ENCODE measurements around the gene HCAR1.
"Not testable (repeated sequence)": the region's sequence is repeated elsewhere in the genome, so short reads cannot be mapped to it uniquely, and the experiment has no call there.

Gene HCAR1, protein sequence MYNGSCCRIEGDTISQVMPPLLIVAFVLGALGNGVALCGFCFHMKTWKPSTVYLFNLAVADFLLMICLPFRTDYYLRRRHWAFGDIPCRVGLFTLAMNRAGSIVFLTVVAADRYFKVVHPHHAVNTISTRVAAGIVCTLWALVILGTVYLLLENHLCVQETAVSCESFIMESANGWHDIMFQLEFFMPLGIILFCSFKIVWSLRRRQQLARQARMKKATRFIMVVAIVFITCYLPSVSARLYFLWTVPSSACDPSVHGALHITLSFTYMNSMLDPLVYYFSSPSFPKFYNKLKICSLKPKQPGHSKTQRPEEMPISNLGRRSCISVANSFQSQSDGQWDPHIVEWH

DNA sequence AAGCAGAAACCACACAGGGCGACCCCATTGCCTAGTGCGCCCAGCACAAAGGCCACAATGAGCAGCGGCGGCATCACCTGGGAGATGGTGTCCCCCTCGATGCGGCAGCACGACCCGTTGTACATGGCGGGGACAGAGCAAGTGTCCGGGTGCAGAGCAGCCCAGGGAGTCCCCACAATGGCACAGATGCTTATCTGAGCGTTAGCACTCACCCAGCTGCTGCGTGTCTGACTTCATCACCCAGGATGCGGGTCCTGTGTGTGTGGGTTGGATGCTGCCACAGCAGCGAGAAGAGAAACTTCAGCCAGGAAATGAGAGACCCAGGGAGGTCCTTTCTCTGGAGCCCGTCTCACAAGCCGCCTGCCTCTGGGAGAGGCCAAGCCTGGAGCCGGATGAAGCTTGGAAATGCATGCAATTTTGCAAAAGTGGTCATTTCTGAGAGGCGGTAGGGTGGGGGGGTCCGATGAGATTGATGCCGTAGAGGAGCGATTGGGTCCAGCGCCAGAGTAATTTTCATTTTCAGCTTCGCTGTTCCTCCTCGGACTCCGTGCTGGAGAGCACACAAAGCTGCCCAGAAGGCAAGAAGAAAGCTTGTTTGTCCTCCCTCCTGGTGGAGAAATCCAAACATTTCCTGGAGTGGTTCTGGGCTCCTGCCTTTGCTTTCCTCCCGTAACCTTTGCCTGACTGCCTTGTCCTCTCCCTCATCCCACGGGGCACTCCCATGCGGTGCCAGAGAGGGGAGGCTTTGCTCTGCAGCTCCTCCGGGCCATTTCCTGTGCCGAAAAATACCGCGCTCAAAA lies at the start of gene HCAR1:
Gene HCAR1 (minus strand): TSS at position 630 of the 800 bp plus-strand sequence. CDS start 505 bp downstream, at position 125.
- DNase-seq: peak; percentile 70

DNA sequence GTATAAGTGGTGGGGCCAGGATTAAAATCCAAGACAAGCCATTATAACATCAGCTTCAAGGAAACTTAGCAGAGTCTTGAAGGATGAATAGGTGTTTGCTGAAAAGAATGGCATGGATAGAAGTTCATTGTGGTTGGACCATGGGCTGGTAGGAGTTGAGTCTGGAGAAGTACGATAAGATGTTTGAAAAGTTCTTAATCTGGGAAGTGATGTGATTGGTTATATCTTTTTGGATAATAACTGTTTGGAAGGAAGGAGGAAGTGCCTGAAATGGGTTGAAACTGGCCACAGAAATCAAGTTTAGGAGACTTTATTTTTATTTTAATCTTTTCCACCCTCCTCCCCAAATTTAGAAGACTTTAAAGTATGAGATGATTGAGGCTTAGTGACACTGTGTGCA lies 26.9 kb upstream of the HCAR1 start:
- no peak for DNase-seq

DNA sequence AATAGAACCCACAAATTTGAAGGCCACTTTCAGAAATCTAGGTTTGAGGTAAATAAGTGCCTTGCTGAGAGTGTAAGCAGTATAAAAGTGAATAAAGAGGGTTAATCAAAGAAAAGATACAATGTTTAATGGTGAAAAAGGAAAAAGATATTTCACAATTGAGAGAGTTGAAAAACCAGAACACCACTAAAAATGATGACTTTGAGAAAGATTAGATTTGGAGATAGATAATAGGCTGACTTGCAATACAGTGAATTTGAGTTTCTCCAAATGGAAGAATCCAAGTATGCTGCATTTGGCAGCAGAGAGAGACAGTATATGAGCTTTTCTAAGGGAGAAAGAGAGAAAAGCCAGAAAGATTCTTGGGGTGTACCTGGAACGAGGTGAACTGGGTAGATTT lies 24.1 kb upstream of the HCAR1 start:
- no peak for DNase-seq

DNA sequence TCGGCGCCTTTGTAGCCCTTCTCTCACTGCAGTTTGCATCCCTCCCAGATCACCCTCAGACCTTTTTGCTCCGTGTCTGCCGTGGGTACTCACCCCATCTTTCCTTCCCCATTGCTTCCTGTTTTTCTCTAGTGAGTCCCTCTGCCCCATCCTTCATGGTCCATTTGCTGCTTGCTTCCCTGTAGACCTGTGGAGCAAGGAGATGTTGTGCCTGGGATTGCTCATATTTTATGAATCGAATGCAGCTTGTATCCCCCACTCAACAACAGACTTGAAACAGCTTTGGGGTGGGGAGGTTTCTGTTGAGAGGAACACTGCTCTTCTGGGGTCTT lies 22.6 kb upstream of the HCAR1 start:
- DNase-seq: no peak

DNA sequence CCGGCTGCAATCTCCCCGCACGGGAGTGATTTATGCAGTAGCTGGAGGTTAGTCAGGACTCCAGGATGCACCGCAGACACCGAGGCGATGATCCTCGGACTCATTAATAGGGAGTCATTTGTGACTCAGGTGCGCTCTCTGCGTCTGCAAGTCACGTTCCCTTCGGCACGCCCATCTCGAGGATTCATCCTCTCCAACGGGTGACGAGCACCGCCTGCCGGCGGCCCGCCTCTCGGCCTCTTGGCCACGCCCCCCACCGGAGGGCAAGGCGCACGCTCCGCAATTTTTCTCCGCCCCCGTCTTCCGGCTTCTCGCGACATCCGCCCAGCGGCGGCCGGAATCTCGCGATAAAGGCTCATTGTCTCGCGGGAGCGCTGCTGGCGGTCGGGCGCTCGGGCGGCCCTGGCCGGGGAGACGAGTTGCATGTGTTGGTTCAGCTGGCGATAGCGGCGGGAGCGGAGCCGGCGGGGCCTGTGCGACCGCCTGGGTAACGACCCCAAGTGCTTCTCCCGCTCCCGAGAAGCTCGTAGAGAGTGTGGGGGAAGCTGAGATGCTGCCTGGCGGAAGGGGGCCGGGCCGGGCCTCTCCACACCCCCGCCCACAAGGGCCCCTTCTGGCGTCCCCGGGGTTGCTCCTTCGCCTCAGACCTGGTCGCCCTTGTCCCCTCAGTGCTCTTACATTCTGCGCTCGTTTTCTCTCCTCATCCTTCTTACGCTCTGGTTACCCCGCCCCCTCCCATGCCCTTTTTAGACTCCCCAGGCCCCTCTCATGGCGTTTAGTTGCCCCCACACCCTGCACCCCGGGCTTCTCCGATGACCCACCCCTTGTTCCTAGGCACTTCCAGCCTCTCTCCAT lies 22.0 kb upstream of the HCAR1 start, which contains the start of gene DENR:
Gene DENR (plus strand): TSS at position 361 of the 855 bp plus-strand sequence. CDS start 878 bp downstream, outside the sequence.
- peak; percentile 98 for DNase-seq

DNA sequence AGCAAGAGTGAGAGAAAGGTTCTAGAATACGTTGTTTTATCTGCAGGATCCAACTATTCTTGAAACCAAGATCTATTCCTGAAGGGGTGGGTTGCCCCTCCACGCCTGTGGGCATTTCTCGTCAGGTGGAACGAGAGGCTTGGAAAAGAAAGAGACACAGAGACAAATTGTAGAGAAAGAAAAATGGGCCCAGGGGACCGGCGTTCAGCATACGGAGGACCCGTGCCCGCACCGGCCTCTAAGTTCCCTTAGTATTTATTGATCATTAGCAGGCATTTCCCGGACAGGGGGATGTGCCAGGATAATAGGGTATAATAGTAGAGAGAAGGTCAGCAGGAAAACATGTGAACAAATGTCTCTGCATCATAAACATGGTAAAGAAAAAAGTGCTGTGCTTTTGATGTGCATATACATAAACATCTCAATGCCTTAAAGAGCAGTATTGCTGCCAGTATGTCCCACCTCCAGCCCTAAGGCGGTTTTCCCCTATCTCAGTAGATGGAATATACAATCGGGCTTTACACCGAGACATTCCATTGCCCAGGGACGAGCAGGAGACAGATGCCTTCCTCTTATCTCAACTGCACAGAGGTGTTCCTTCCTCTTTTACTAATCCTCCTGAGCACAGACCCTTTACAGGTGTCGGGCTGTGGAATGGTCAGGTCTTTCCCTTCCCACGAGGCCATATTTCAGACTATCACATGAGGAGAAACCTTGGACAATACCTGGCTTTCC lies 20.3 kb upstream of the HCAR1 start:
- not testable (repeated sequence) for DNase-seq

DNA sequence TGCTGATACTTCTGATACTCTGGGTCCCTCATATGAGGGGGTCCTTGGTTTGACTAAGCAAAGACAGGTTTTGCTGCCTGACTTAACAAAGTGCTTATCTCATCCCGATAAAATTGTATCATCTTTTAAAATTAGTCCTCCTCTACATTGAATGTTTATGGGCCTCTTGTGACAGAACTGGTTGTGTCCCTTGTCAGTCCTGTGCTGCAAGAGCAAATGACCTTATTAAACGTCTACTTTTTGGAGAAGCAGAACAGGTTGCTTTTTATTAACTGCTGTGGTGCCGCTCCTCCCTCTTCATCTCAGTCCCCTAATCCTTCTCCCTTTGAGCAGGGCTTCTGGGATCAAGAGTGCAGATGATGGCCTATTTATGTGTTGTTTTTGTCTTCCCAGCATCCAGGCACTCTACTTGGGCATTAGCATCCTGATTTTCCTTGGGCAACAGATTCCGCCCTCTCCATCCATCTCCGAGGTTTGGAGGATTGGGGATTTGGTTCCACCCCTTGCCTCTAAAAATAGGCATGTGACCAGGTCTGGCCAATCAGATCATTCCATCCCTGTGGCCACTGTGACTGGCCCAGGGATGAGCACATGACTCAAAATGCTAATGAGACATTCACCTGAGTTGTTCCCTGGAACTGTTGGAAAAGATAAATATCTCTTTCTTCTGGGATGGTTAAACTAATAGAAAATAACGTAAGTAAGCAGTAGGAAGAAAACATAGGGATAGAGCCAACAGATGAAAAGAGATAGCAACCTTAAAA lies 19.1 kb upstream of the HCAR1 start:
- no peak for DNase-seq

DNA sequence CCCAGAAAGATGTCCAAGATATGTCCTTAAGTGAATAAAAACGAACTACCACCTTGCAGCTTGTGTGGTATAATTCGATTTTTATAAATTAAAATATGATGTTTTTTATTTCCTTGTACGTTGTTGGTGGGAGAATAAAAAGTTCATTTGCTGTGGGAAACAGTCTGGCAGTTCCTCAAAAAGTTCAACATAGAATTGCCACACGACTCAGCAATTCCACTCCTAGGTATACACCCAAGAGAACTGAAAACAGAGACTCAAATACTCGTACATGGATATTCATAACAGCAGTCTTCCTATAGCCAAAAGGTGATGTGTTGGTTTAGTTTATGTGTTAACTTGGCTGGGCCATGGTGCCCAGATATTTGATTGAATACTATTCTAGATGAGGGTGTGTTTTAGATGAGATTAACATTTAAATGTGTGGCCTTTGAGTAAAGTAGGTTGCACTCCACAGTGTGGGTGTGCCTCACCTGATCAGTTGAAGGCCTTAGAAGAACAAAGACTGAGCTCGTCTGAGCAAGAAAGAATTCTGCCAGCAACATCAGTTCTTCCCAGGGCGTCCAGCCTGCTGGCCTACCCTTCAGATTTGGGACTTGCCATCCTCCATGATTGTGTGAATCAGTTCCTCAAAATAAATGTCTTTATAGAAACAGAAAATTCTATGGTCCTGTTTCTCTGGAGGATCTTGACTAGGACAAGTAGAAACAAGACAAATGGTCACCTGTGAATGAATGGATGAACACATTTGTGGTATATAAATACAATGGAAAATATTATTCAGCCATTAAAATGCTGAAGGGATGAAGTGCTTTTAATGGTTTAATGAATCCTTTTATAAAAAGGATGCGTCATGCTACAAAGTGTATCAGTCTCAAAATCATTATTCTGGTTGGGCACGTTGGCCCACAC lies 16.8 kb upstream of the HCAR1 start:
- no peak for DNase-seq

DNA sequence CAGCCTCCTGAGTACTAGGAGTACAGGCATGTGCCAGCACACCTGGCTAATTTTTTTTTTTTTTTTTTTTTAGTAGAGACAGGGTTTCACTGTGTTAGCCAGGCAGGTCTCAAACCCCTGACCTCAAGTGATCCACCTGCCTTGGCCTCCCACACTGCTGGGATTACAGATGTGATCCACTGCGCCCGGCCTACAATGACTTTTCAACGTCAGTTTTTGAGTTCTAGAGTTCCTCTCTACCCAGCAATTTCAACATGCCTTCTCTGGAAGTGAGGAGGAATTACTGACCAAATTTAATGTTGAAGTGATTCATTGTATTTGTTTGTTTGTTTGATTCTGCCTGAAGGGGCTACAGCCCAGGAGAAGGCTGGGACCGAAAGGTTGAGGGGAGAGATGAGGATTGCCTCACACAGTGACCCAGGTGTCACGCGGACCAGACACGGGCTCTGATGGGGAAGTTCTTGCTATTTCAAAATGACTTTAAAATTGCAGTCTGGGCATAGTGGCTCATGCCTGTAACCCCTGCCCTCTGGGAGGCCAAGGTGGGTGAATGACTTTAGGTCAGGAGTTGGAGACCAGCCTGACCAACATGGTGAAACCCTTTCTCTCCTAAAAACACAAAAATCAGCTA lies 13.4 kb upstream of the HCAR1 start:
- no peak for DNase-seq

DNA sequence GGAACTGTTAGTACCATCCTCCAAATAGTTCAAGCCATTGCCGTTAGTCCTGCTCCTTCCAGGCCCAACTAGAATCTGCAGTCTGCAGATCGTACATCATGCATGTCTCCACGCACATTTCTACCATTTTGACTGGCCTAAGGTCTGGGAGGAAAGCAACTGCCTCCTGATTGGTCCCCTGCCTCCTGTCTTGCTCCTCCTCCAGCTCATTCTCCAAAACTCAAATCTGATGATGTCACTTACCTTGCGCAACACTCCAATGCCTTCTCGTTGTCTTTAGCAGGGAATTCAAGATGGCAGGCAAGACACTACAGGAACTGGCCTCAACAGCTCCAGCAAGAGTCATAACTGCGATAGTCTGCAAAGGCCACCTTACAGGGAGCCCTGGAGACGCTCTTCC lies 9.7 kb upstream of the HCAR1 start:
- DNase-seq: no peak

DNA sequence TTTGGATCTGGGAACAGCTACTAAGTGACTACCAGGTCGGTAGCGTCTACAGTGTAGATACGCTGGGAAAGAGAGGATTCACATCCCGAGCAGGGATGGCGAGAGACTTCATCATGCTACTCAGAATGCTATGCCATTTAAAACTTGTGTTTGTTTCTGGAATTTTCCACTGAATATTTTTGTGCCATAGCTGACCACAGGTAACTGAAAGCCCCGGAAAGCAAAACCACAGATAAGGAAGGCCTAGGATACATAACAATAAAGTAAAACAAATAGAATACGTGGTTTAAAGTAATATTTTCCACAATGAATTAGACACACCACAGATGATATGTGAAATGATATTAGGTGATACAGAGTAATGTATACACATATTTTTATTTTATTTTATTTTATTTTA lies 7.9 kb upstream of the HCAR1 start:
- DNase-seq: no peak

DNA sequence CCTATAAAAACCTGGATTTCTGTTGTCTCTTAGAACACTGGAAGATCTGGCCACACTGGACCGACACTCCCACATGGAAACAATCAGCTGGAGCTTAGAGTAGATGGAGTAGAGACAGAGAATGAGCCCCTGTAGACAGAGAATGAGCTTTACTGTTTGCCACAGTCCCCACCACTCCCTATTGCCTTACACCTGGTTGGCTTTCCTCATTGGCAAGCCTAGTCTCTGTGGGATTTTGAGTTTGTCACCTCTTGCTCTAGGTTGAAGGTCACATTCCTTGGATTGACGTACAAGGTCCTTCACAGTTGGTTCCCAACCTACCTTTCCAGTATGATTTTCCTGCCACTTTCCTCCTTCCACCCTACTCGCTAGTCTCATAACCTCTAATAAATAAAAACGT lies 2.0 kb upstream of the HCAR1 start:
- no peak for DNase-seq

DNA sequence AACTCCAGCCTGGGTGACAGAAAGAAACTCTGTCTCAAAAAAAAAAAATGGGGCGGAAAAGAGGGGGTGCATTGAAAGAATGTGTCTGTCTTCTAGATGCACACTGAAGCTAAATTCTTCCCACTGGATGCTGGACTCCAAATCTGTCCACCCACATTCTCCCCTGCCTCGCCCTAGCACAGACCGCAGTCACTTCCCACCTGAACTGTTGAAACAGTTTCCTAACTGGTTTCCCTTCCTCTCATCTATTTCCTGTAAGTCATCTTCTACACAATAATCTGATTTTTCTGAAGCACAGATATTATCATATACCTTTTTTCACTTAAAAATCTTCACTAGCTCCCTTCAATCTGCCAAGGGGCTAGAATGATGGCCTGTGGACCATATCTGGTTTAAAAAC lies 1.5 kb upstream of the HCAR1 start:
- no peak for DNase-seq

DNA sequence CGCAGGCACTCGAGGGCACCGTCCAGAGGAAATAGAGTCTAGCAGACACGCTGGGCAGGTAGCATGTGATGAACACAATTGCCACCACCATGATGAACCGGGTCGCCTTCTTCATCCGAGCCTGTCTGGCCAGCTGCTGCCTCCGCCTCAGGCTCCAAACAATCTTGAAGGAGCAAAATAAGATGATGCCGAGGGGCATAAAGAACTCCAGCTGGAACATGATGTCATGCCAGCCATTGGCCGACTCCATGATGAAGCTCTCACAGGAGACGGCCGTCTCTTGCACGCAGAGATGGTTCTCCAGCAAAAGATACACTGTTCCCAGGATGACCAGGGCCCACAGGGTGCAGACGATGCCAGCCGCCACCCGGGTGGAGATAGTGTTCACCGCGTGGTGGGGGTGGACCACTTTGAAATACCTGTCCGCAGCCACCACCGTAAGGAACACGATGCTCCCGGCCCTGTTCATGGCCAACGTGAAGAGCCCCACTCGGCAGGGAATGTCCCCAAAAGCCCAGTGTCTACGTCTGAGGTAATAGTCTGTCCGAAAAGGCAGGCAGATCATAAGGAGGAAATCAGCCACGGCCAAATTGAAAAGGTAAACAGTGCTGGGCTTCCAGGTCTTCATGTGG lies 945 bp downstream of the HCAR1 start:
- DNase-seq: no peak

DNA sequence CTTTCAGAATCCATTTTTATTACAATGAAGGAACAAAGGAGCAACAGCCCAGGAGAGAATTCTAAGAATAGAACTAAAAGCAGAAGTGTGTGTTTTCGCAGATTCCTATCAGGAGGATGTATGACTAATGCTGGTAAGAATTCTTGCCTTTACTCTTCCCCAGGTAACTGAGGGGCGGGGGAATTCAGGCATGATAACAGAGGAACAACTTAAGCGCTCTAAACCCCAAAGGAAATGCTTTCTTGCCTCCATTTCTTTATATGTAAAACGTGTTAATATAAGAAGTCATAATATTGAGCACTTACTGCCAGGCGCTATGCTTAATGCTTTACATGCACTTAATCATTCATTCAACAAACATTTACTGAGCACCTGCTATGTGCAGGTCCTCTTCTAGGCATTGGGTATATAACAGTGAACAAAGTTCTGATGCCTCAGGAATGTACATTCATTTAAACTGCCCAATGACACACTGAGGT lies 4.5 kb downstream of the HCAR1 start:
- no peak for DNase-seq

DNA sequence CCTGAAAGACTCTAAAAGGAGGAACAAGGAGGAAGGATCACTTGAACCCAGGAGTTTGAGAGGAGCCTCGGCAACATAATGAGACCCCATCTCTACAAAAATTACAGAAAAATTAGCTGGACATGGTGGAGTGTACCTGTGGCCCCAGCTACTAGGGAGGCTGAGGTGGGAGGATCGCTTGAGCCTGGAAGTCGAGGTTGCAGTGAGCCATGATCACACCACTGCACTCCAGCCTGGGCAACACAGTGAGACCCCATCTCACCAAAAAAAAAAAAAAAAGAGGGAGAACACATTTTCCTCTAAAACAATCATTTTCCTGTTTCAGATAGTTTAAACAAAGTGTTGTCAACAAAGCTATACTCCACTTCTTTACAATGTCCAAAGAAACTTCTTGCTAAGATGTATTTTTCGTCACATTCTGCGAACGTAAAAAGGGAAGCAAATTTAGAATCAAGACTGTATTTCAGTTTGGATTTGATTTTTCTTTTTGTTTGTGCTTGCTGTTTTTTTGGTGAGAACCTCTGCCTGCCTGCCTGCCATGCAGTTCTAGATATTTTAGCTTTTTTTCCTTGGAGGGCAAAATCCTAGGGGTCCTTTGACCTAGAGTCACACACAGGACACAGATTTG lies 5.1 kb downstream of the HCAR1 start:
- no peak for DNase-seq

DNA sequence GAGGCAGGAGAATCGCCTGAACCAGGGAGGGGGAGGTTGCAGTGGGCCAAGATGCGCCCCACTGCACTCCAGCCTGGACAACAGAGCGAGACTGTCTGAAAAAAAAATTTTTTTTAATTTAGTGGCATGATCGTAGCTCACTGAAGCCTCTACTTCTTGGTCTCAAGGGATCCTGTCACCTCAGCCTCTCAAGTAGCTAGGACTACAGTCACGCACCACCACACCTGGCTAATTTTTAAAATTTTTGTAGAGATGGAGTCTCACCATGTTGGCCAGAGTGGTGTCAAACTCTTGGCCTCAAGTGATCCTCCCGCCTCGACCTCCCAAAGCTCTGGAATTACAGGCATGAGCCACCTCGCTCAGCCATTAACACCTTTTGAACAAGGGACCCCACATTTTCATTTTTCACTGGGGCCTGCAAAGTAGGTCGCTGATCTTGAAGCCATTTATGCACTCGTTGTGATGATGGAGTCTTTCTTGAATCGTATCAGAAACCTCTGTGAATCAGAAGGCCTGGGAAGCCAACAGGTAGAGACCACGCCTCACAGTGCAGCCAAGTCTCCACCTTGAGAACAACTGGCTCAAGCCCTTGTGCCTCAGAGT lies 5.9 kb downstream of the HCAR1 start:
- no peak for DNase-seq

DNA sequence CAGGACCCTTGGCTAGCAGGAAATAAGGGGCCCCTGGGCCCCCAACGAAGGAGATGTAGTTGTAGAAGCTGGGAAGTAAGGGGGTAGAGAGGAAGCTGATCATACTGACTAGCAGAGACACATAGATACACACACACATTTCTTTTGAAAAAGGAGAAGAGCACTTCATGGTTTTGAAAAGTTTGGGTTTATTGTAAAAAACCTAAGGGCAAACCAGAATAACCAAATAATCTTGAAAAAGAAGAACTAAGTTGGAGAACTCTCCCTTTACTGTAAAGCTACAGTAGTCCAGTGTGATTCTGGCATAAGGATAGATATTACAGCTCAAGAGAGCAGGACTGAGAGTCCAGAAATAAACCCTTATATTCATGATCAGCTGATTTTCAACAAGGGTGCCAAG lies 8.3 kb downstream of the HCAR1 start:
- DNase-seq: no peak

DNA sequence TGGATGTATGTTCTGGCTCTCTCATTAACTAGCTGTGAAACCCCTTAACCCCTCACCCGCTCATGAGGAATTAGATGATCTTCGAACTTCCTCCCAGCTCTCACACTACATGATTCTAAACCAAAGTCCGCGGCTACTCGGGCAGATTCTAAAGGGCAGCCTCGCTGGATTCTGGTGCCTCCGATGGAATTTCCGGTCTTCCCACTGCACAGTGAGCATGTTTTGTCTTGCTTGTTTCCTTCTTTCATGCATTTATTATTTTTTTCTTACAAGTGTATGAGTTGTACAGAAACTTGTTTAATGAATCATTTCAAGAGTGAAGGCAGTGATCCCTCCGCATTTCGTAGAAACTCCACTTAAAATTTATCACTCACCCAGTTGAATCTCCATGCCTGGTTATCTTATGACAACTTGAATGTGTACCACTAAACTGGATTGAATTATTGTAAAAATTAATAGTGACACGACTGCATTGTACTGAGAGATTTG lies 9.5 kb downstream of the HCAR1 start:
- DNase-seq: no peak
